Breast epithelium (tissue), 3 donors: ENCODE measurements around the gene POGLUT3.

Source experiments
- POLR2A ChIP-seq: fragments of 450-650 bp; IDR thresholded peaks from one replicate; pipeline ENCODE4 v1.6.1; 2016; ENCODE audit warnings: antibody characterized with exemption, mild to moderate bottlenecking, moderate library complexity
- TF ChIP-seq, protein P1 (sequence below), 3 donors: fragments of 450-650 bp; IDR thresholded peaks; one replicate each; pipeline ENCODE4 v1.5.1; 2016 to 2017; ENCODE audit warnings: antibody characterized with exemption in 3 of 3, mild to moderate bottlenecking in 3 of 3, moderate library complexity in 3 of 3

DNA sequence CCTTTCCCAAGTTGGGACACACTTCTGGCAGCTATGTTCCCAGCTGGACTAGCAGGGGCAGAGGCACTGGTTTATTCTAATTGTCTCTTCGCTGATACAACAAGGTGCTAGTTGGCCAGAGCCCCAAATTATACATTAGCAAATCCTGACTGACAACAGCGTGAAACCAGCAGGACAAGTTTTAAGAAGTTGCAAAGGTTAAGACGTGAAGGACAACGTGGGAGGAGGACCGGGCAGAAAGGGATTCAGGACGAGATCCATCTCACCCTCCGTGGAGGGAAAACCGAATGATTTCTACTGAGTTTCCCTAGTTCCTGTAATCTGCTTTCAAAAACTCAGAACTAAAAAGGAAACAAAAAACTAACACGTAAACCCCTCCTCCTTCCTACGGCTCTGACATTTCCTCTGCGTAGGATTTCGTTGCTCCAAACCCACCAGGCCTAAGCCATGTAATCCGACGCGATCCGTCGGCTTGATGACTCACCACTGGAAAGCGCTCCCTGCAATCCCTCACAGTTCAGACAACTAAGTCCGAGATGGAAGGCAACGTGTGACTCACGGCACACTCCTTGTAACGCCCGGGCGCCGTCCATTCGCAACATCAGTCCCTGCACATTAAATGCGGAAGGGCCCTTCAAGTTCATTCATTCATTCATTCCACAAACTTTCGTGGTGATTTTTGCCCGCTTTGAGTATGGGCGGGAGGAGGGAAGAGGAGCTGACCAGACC lies 703 bp downstream of the POGLUT3 start:
- TF ChIP-seq, protein P1, sequence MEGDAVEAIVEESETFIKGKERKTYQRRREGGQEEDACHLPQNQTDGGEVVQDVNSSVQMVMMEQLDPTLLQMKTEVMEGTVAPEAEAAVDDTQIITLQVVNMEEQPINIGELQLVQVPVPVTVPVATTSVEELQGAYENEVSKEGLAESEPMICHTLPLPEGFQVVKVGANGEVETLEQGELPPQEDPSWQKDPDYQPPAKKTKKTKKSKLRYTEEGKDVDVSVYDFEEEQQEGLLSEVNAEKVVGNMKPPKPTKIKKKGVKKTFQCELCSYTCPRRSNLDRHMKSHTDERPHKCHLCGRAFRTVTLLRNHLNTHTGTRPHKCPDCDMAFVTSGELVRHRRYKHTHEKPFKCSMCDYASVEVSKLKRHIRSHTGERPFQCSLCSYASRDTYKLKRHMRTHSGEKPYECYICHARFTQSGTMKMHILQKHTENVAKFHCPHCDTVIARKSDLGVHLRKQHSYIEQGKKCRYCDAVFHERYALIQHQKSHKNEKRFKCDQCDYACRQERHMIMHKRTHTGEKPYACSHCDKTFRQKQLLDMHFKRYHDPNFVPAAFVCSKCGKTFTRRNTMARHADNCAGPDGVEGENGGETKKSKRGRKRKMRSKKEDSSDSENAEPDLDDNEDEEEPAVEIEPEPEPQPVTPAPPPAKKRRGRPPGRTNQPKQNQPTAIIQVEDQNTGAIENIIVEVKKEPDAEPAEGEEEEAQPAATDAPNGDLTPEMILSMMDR (IDR thresholded peaks at IDR 0.05) = no peak
- TF ChIP-seq POLR2A = no peak
